IPS-NIHi7 (cell line): Measurements from ENCODE around the gene ZBTB7B.

Experiments
- DNase-seq: peaks from one replicate; pipeline ENCODE4 v3.0.0; 2012; ENCODE audit warnings: mixed read lengths; ENCODE audit errors: extremely low spot score

ZBTB7B gene

GRCh38 chr1:155002464-155003226, at the start of gene ZBTB7B:
TSS of gene ZBTB7B (plus strand) at chr1:155002802. CDS start at chr1:155014661, 11,859 bp downstream.
- no peak for DNase-seq

- no peak for DNase-seq
Observed at GRCh38 chr1:154953611-154954038, 49.0 kb upstream of the ZBTB7B start.

GRCh38 chr1:154954541-154954940, 48.1 kb upstream of the ZBTB7B start:
- no peak for DNase-seq

- DNase-seq = no peak
Observed at GRCh38 chr1:154955039-154955717, 47.4 kb upstream of the ZBTB7B start.

GRCh38 chr1:154955718-154956543, 46.7 kb upstream of the ZBTB7B start, which contains the start of gene PBXIP1:
TSS of gene PBXIP1 (minus strand) at chr1:154956099. CDS start at chr1:154953721, 2,378 bp downstream.
- peak; percentile 96 for DNase-seq

- no peak for DNase-seq
Observed at GRCh38 chr1:154956544-154956941, 46.1 kb upstream of the ZBTB7B start.

- no peak for DNase-seq
Observed at GRCh38 chr1:154957091-154957657, 45.4 kb upstream of the ZBTB7B start.

- DNase-seq = no peak
Observed at GRCh38 chr1:154958036-154958435, 44.6 kb upstream of the ZBTB7B start.

- DNase-seq = no peak
Observed at GRCh38 chr1:154958681-154959425, 43.7 kb upstream of the ZBTB7B start.

- no peak for DNase-seq
Observed at GRCh38 chr1:154959426-154959780, 43.2 kb upstream of the ZBTB7B start.

- DNase-seq = no peak
Observed at GRCh38 chr1:154960446-154961136, 42.0 kb upstream of the ZBTB7B start.

GRCh38 chr1:154961207-154962155, 41.1 kb upstream of the ZBTB7B start, which contains the start of gene PYGO2:
TSS of gene PYGO2 (minus strand) at chr1:154961782. CDS start at chr1:154961576, 206 bp downstream.
- peak; percentile 80 for DNase-seq

- no peak for DNase-seq
Observed at GRCh38 chr1:154962156-154962749, 40.3 kb upstream of the ZBTB7B start.

- DNase-seq = no peak
Observed at GRCh38 chr1:154962795-154963330, 39.7 kb upstream of the ZBTB7B start.

GRCh38 chr1:154963643-154964042, 39.0 kb upstream of the ZBTB7B start:
- no peak for DNase-seq

GRCh38 chr1:154964359-154964758, 38.2 kb upstream of the ZBTB7B start:
- DNase-seq = no peak

- no peak for DNase-seq
Observed at GRCh38 chr1:154966111-154966510, 36.5 kb upstream of the ZBTB7B start.

GRCh38 chr1:154967331-154967950, 35.2 kb upstream of the ZBTB7B start:
- no peak for DNase-seq
